Caco-2 (cell line): ENCODE data around the gene ZNF765. TPM values are rescaled to one million over a fixed set of nuclear protein-coding genes. Genes with fewer than 3 reads are reported as not detected.
"Not testable (repeated sequence)": the region's sequence is repeated elsewhere in the genome, so short reads cannot be mapped to it uniquely, and the experiment has no call there.

Experiments
- BruUV-seq: library from RNA; stranded (reverse); fragments of 400-500 nt; replicated peaks from 2 replicates; lab custom pipeline; 2021; lab: Mats Ljungman, UMichigan
- CTCF ChIA-PET: fragments of 300-600 bp; sonication (Branson Sonifier 250); formaldehyde crosslinking; loops from one replicate; lab custom pipeline; 2022; ENCODE audit warnings: antibody characterized with exemption; lab: Charles Lee
- POLR2A ChIA-PET: fragments of 300-600 bp; sonication (Branson Sonifier 250); formaldehyde crosslinking; loops from one replicate; lab custom pipeline; 2022; ENCODE audit warnings: antibody characterized with exemption; lab: Charles Lee
- DNase-seq, 2 experiments: peaks; one replicate each; pipeline versions ENCODE4 v3.0.0 to v3.0.0-alpha.2; 2020 to 2022
- H3K27me3 ChIP-seq: replicated peaks from 2 replicates; pipeline ENCODE4 v1.6.0; 2011; ENCODE audit warnings: low read length; ENCODE audit not compliant: control insufficient read depth, insufficient read depth
- H3K36me3 ChIP-seq: 2 replicates; pipeline ENCODE4 v1.5.1; 2011; ENCODE audit warnings: low read length; ENCODE audit not compliant: control insufficient read depth, insufficient read depth
- H3K4me1 ChIP-seq: fragments of 250-450 bp; sonication (Bioruptor Pico); 2 replicates; pipeline ENCODE4 v1.5.1; 2020; ENCODE audit warnings: mild to moderate bottlenecking
- H3K4me3 ChIP-seq: 2 replicates; pipeline ENCODE4 v1.5.1; 2011; ENCODE audit warnings: low read depth, mild to moderate bottlenecking, control low read depth, low read length
- H3K9me3 ChIP-seq: fragments of 250-450 bp; sonication (Bioruptor Pico); 2 replicates; pipeline ENCODE4 v1.5.1; 2020; ENCODE audit warnings: mild to moderate bottlenecking, moderate library complexity
- H3K27ac Mint-ChIP-seq: one replicate; pipeline ENCODE4 v1.8.0; 2022; ENCODE audit warnings: mixed read lengths; ENCODE audit not compliant: unreplicated experiment
- H3K27me3 Mint-ChIP-seq: one replicate; pipeline ENCODE4 v1.8.0; 2022; ENCODE audit warnings: mixed read lengths; ENCODE audit not compliant: insufficient read depth, unreplicated experiment
- H3K36me3 Mint-ChIP-seq: one replicate; pipeline ENCODE4 v1.8.0; 2022; ENCODE audit warnings: mild to moderate bottlenecking, mixed read lengths; ENCODE audit not compliant: insufficient read depth, unreplicated experiment
- H3K4me1 Mint-ChIP-seq: one replicate; pipeline ENCODE4 v1.8.0; 2022; ENCODE audit warnings: low read depth, mixed read lengths; ENCODE audit not compliant: unreplicated experiment
- H3K4me3 Mint-ChIP-seq: one replicate; pipeline ENCODE4 v1.8.0; 2022; ENCODE audit warnings: mild to moderate bottlenecking, moderate library complexity, mixed read lengths; ENCODE audit not compliant: unreplicated experiment
- H3K9me3 Mint-ChIP-seq: one replicate; pipeline ENCODE4 v1.8.0; 2022; ENCODE audit warnings: mixed read lengths; ENCODE audit not compliant: unreplicated experiment
- intact Hi-C: fragments of 100-400 bp; cut with micrococcal nuclease; formaldehyde crosslinking; loops from one replicate; pipeline ENCODE4 v1.10.0; 2022; ENCODE audit not compliant: unreplicated experiment
- total RNA-seq: library from RNA; stranded (reverse); gene quantifications from 2 replicates; pipeline ENCODE4 v1.2.3, GENCODE V29; 2022
- TF ChIP-seq, protein P1 (sequence below), 2 experiments: fragments of 200-600 bp in 1 of 2; IDR thresholded peaks; 1 replicate in 1 of 2; 2 replicates in 1 of 2; pipeline versions ENCODE4 v1.5.1 to v1.8.0; 2011 to 2022; ENCODE audit warnings: antibody characterized with exemption in 1 of 2, control low read depth in 1 of 2, inconsistent platforms in 1 of 2, low read depth in 1 of 2, low read length in 1 of 2, mild to moderate bottlenecking in 1 of 2, moderate library complexity in 1 of 2; ENCODE audit not compliant: insufficient read depth in 1 of 2, severe bottlenecking in 1 of 2, unreplicated experiment in 1 of 2

Gene ZNF765
- total RNA-seq, 1 experiment from 2014 or later = 13.1 TPM

DNA sequence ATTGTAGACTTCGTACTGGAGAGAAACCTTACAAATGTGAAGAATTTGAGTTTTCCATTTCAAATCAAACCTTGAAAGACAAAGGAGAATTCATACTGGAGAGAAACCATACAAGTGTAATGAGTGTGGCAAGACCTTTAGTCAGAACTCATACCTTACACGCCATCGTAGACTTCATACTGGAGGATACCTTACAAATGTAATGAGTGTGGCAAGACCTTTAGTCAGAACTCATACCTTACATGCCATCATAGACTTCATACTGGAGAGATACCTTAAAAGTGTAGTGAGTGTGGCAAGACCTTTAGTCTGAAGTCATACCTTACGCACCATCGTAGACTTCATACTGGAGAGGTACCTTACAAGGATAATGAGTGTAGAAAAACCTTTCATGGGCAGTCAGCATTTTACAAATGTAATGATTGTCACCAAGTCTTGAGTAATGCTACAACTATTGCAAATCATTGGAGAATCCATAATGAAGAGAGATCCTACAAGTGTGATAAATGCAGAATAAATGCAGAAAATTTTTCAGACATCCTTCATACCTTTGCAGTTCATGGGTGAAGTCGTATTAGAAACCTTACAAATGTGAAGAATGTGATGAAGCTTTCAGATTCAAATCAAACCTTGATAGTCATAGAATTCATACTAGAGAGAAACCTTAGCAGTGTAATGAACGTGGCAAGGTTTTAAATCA lies 14.7 kb downstream of the ZNF765 start:
- no peak overlapping the region for H3K4me3 ChIP-seq
- no peaks in the 10 kb centered on the region for H3K4me1 Mint-ChIP-seq

GRCh38 chr19:53420520-53421315 lies 25.8 kb downstream of the ZNF765 start:
- Mint-ChIP-seq H3K4me3 (peak overlapping the region; percentile 35), H3K9me3 (peaks cover 20% of the 10 kb centered on the region), H3K36me3 (peaks cover 30% of the 10 kb centered on the region), H3K27ac (peak overlapping the region; percentile 84)
- H3K4me3 ChIP-seq, POLR2A ChIA-PET, H3K27me3 ChIP-seq, CTCF ChIA-PET, intact Hi-C loops, H3K4me1 Mint-ChIP-seq, BruUV-seq, H3K27me3 Mint-ChIP-seq, H3K36me3 ChIP-seq: not testable (repeated sequence)
- peaks cover 28% of the 10 kb centered on the region for H3K4me1 ChIP-seq
- peaks cover 51% of the 10 kb centered on the region for H3K9me3 ChIP-seq
- peak; percentile 75 to 80 for DNase-seq

More for the DNA sequence above, 14.7 kb downstream of the ZNF765 start:
- H3K9me3 Mint-ChIP-seq = peaks cover 59% of the 10 kb centered on the region
- TF ChIP-seq, protein P1, sequence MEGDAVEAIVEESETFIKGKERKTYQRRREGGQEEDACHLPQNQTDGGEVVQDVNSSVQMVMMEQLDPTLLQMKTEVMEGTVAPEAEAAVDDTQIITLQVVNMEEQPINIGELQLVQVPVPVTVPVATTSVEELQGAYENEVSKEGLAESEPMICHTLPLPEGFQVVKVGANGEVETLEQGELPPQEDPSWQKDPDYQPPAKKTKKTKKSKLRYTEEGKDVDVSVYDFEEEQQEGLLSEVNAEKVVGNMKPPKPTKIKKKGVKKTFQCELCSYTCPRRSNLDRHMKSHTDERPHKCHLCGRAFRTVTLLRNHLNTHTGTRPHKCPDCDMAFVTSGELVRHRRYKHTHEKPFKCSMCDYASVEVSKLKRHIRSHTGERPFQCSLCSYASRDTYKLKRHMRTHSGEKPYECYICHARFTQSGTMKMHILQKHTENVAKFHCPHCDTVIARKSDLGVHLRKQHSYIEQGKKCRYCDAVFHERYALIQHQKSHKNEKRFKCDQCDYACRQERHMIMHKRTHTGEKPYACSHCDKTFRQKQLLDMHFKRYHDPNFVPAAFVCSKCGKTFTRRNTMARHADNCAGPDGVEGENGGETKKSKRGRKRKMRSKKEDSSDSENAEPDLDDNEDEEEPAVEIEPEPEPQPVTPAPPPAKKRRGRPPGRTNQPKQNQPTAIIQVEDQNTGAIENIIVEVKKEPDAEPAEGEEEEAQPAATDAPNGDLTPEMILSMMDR (IDR thresholded peaks at IDR 0.05; ENCODE audit: insufficient read depth in 1 of 2, low read depth in 1 of 2, low read length in 1 of 2, severe bottlenecking in 1 of 2, unreplicated experiment in 1 of 2) = no peak
- Histone ChIP-seq H3K27me3 (no peaks in the 10 kb centered on the region), H3K4me1 (no peaks in the 10 kb centered on the region), H3K36me3 (peaks cover 11% of the 10 kb centered on the region), H3K9me3 (peaks cover 48% of the 10 kb centered on the region)
- ChIA-PET POLR2A (no interaction called here), CTCF (no interaction called here)
- TSS peak; percentile 4 for BruUV-seq
- H3K36me3 Mint-ChIP-seq = peaks cover 80% of the 10 kb centered on the region
- H3K27ac Mint-ChIP-seq = no peak overlapping the region
- no peaks in the 10 kb centered on the region for H3K27me3 Mint-ChIP-seq
- DNase-seq = no peak
- no peak overlapping the region for H3K4me3 Mint-ChIP-seq
- intact Hi-C loops = no loop called here

DNA sequence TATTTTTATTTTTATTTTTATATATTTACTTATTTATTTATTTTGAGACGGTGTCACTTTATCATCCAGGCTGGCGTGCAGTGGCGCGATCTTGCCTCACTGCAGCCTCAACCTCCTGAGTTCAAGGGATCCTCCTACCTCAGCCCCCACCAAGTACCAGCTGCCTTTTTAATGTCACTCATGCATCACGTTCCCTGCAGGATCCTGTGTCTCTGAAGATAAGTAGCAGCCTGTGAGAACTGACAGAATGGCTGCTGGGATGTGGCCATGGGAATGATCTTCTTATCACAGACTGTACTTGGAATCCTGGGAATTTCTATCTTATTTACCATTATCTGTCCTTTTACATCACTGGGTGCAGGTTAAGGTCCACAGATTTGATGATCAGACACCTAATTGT lies 27.6 kb downstream of the ZNF765 start:
- Mint-ChIP-seq H3K27ac (no peak overlapping the region), H3K4me1 (peaks cover 8% of the 10 kb centered on the region), H3K27me3 (no peaks in the 10 kb centered on the region), H3K9me3 (peaks cover 11% of the 10 kb centered on the region), H3K36me3 (peaks cover 28% of the 10 kb centered on the region), H3K4me3 (no peak overlapping the region)
- Histone ChIP-seq H3K4me1 (peaks cover 28% of the 10 kb centered on the region), H3K4me3 (no peak overlapping the region), H3K36me3 (no peaks in the 10 kb centered on the region; the same call in 1 of the 2 replicates), H3K9me3 (peaks cover 50% of the 10 kb centered on the region), H3K27me3 (no peaks in the 10 kb centered on the region)
- BruUV-seq = no TSS peak
- CTCF ChIA-PET = no interaction called here
- TF ChIP-seq, protein P1 (IDR thresholded peaks at IDR 0.05; ENCODE audit: insufficient read depth in 1 of 2, low read depth in 1 of 2, low read length in 1 of 2, severe bottlenecking in 1 of 2, unreplicated experiment in 1 of 2) = no peak
- intact Hi-C loops = no loop called here
- POLR2A ChIA-PET = no interaction called here
- DNase-seq = no peak

- H3K27ac Mint-ChIP-seq, DNase-seq, CTCF ChIA-PET, intact Hi-C loops, POLR2A ChIA-PET, H3K27me3 Mint-ChIP-seq, H3K27me3 ChIP-seq, H3K4me3 ChIP-seq, BruUV-seq, H3K36me3 ChIP-seq, H3K9me3 Mint-ChIP-seq, H3K4me1 Mint-ChIP-seq, H3K4me3 Mint-ChIP-seq: not testable (repeated sequence)
- H3K36me3 Mint-ChIP-seq = peaks cover 33% of the 10 kb centered on the region
- H3K4me1 ChIP-seq = peaks cover 28% of the 10 kb centered on the region
- H3K9me3 ChIP-seq = peaks cover 44% of the 10 kb centered on the region
These were observed 28.1 kb downstream of the ZNF765 start for GRCh38 chr19:53423074-53423473.

DNA sequence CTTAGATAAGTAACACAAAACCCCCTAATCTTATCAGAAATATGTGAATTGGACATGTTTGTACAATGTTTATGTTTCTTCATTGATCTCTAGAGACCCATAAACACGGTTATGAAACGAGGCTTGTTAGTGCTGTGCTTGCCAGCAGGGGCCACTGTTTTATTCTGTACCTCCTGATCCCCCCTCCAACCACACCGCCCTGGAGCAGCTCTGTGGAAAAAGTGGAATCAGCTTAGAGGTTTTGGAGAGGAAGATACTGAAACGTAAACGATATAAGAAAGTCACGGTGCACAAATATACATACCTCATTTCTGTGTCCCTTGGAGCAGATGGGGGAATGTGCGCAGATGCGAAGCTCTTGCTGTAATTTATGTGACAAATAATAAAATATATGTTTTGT lies 28.7 kb downstream of the ZNF765 start:
- H3K27ac Mint-ChIP-seq, intact Hi-C loops, H3K4me1 Mint-ChIP-seq, H3K27me3 ChIP-seq, H3K4me3 ChIP-seq, H3K9me3 Mint-ChIP-seq, POLR2A ChIA-PET, H3K36me3 ChIP-seq, H3K27me3 Mint-ChIP-seq: not testable (repeated sequence)
- BruUV-seq = TSS peak; percentile 51
- DNase-seq = peak; percentile 43 to 47
- peaks cover 39% of the 10 kb centered on the region for H3K9me3 ChIP-seq
- peak overlapping the region; percentile 38 for H3K4me3 Mint-ChIP-seq
- CTCF ChIA-PET = interaction anchor here (0.6 kb wide), 2 partner anchors 81 to 97 kb away, joined by 3 to 6 read pairs; no protein-coding TSS in a partner anchor
- H3K4me1 ChIP-seq = peaks cover 28% of the 10 kb centered on the region
- peaks cover 35% of the 10 kb centered on the region for H3K36me3 Mint-ChIP-seq
